Colonic mucosa (tissue), 4 donors: Measurements from ENCODE around the gene SLC46A1. TPM values are rescaled to one million over a fixed set of nuclear protein-coding genes. Genes with fewer than 3 reads are reported as not detected.
A peak's percentile ranks its signal among the peaks of the same experiment; 100 is the strongest.

Source experiments
- DNase-seq: peaks from one replicate; pipeline ENCODE4 v3.0.0-alpha.2; 2020
- H3K27ac ChIP-seq: fragments of 200-600 bp; one replicate; pipeline ENCODE4 v1.8.0; 2021
- H3K27me3 ChIP-seq: fragments of 200-600 bp; one replicate; pipeline ENCODE4 v1.8.0; 2021
- H3K36me3 ChIP-seq: fragments of 200-600 bp; one replicate; pipeline ENCODE4 v1.8.0; 2021
- H3K4me1 ChIP-seq: fragments of 200-600 bp; one replicate; pipeline ENCODE4 v1.8.0; 2021; ENCODE audit warnings: mild to moderate bottlenecking
- H3K4me3 ChIP-seq: fragments of 200-600 bp; one replicate; pipeline ENCODE4 v1.8.0; 2021
- H3K9ac ChIP-seq, 2 donors: one replicate each; pipeline ENCODE4 v1.7.0; 2013; ENCODE audit warnings: control low read depth in 2 of 2, low read depth in 2 of 2, low read length in 2 of 2
- H3K9me3 ChIP-seq: fragments of 200-600 bp; one replicate; pipeline ENCODE4 v1.8.0; 2021
- CTCF ChIP-seq: fragments of 200-600 bp; IDR thresholded peaks from one replicate; pipeline ENCODE4 v1.8.0; 2022; ENCODE audit warnings: antibody characterized with exemption, mild to moderate bottlenecking
- intact Hi-C: fragments of 100-400 bp; cut with DNase I; formaldehyde crosslinking; loops from one replicate; pipeline ENCODE4 v1.14.1; 2022
- total RNA-seq, 2 donors: library from RNA; stranded (reverse); fragmentation: NEBNext Ultra II Directional in 1 of 2; extraction: Animal tissue kit (Norgen Biotek cat#: 25700) in 1 of 2; gene quantifications; one replicate each; pipeline ENCODE4 v1.2.1, GENCODE V29; 2021
- donor health status: healthy.
- donor health status: DM: no; HTN: no; CAD: no.
- donor health status: DM: no; HTN: no; CAD: no.

Gene SLC46A1
- total RNA-seq, 2 donors from 2014 or later: 4.3 to 5.4 TPM

GRCh38 chr17:28416703-28417311 lies 10.8 kb upstream of the SLC46A1 start:
- Histone ChIP-seq H3K27me3 (no peaks in the 10 kb centered on the region), H3K9ac (no peak overlapping the region), H3K36me3 (no peaks in the 10 kb centered on the region), H3K4me3 (no peak overlapping the region), H3K4me1 (no peaks in the 10 kb centered on the region), H3K9me3 (no peaks in the 10 kb centered on the region), H3K27ac (no peak overlapping the region)
- TF ChIP-seq CTCF: peak; percentile 65
- intact Hi-C loops: loop anchor here (5.0 kb wide), 1 partner anchor 35 kb away; no protein-coding TSS in a partner anchor
- DNase-seq: peak; percentile 59

- no peak overlapping the region for H3K27ac ChIP-seq
- H3K4me1 ChIP-seq: no peaks in the 10 kb centered on the region
- intact Hi-C loops: loop anchor here (5.0 kb wide), 1 partner anchor 34 kb away; no protein-coding TSS in a partner anchor
- H3K4me3 ChIP-seq: no peak overlapping the region
- no peaks in the 10 kb centered on the region for H3K27me3 ChIP-seq
- H3K36me3 ChIP-seq: no peaks in the 10 kb centered on the region
- H3K9ac ChIP-seq: no peak overlapping the region
- no peak for DNase-seq
- no peaks in the 10 kb centered on the region for H3K9me3 ChIP-seq
- TF ChIP-seq CTCF: no peak
These were observed 9.9 kb upstream of the SLC46A1 start for GRCh38 chr17:28415886-28416285.

GRCh38 chr17:28413804-28414203 lies 7.8 kb upstream of the SLC46A1 start:
- Histone ChIP-seq H3K27ac (no peak overlapping the region), H3K36me3 (no peaks in the 10 kb centered on the region), H3K27me3 (no peaks in the 10 kb centered on the region), H3K9ac (no peak overlapping the region), H3K4me1 (no peaks in the 10 kb centered on the region), H3K9me3 (no peaks in the 10 kb centered on the region), H3K4me3 (no peak overlapping the region)
- no peak for TF ChIP-seq CTCF
- intact Hi-C loops: no loop called here
- DNase-seq: no peak

- H3K9ac ChIP-seq: no peak overlapping the region
- no peaks in the 10 kb centered on the region for H3K36me3 ChIP-seq
- H3K27me3 ChIP-seq: no peaks in the 10 kb centered on the region
- H3K4me1 ChIP-seq: no peaks in the 10 kb centered on the region
- H3K27ac ChIP-seq: no peak overlapping the region
- no peak overlapping the region for H3K4me3 ChIP-seq
- no peaks in the 10 kb centered on the region for H3K9me3 ChIP-seq
- intact Hi-C loops: no loop called here
- no peak for TF ChIP-seq CTCF
- DNase-seq: no peak
These were observed 6.1 kb upstream of the SLC46A1 start for GRCh38 chr17:28412099-28412498.

GRCh38 chr17:28407974-28408306 lies 1.9 kb upstream of the SLC46A1 start:
- no peaks in the 10 kb centered on the region for H3K9me3 ChIP-seq
- H3K27ac ChIP-seq: no peak overlapping the region
- H3K4me3 ChIP-seq: no peak overlapping the region
- TF ChIP-seq CTCF: no peak
- H3K27me3 ChIP-seq: no peaks in the 10 kb centered on the region
- H3K36me3 ChIP-seq: no peaks in the 10 kb centered on the region
- intact Hi-C loops: no loop called here
- no peak for DNase-seq
- H3K4me1 ChIP-seq: peaks cover 4% of the 10 kb centered on the region
- peak overlapping the region in 1 of 2 donors; percentile 43 for H3K9ac ChIP-seq
